Keratinocyte (primary cell): ENCODE data around the gene CTCFL. TPM values are rescaled to one million over a fixed set of nuclear protein-coding genes. Genes with fewer than 3 reads are reported as not detected.

Source experiments
- DNase-seq: peaks from one replicate; pipeline ENCODE4 v3.0.0-alpha.2; 2011; ENCODE audit warnings: low read depth, missing footprints, low spot score
- FAIRE-seq: peaks from 2 replicates; lab custom pipeline; 2011; peaks lifted over from hg19 to GRCh38; lab: Jason Lieb, UNC
- H2AFZ ChIP-seq: 2 replicates; pipeline ENCODE4 v1.6.0; 2012; ENCODE audit warnings: low read length, control low read depth, inconsistent platforms; ENCODE audit not compliant: control insufficient read depth
- H3K27ac ChIP-seq: 2 replicates; pipeline ENCODE4 v1.5.1; 2011; ENCODE audit warnings: low read length; ENCODE audit not compliant: control insufficient read depth, insufficient read depth
- H3K27me3 ChIP-seq: 3 replicates; pipeline ENCODE4 v1.6.0; 2011; ENCODE audit warnings: low read length; ENCODE audit not compliant: control insufficient read depth, insufficient read depth; ENCODE audit errors: extremely low read depth
- H3K36me3 ChIP-seq, 2 experiments: 2 replicates in 1 of 2; 3 replicates in 1 of 2; pipeline ENCODE4 v1.5.1; 2011; ENCODE audit warnings: low read length in 2 of 2, mild to moderate bottlenecking in 1 of 2; ENCODE audit not compliant: control insufficient read depth in 2 of 2, insufficient read depth in 2 of 2; ENCODE audit errors: extremely low read depth in 1 of 2
- H3K4me1 ChIP-seq: 3 replicates; pipeline ENCODE4 v1.5.1; 2011; ENCODE audit warnings: low read length; ENCODE audit not compliant: control insufficient read depth, insufficient read depth; ENCODE audit errors: extremely low read depth
- H3K4me2 ChIP-seq: 3 replicates; pipeline ENCODE4 v1.6.0; 2011; ENCODE audit warnings: low read depth, low read length; ENCODE audit not compliant: control insufficient read depth, insufficient read depth; ENCODE audit errors: extremely low read depth
- H3K4me3 ChIP-seq, 3 experiments: fragments of 200-600 bp in 1 of 3; sonication (generic) in 1 of 3; 2 replicates in 2 of 3; 3 replicates in 1 of 3; pipeline ENCODE4 v1.5.1; 2011 to 2016; ENCODE audit warnings: low read length in 3 of 3, mild to moderate bottlenecking in 3 of 3, control low read depth in 2 of 3, inconsistent platforms in 1 of 3, low read depth in 1 of 3, mixed read lengths in 1 of 3, mixed run types in 1 of 3, moderate library complexity in 1 of 3; ENCODE audit not compliant: control insufficient read depth in 2 of 3, insufficient read depth in 2 of 3; ENCODE audit errors: extremely low read depth in 1 of 3
- H3K79me2 ChIP-seq: 2 replicates; pipeline ENCODE4 v1.6.0; 2012; ENCODE audit warnings: low read length; ENCODE audit not compliant: control insufficient read depth, insufficient read depth
- H3K9ac ChIP-seq: 3 replicates; pipeline ENCODE4 v1.6.0; 2011; ENCODE audit warnings: low read length; ENCODE audit not compliant: control insufficient read depth, insufficient read depth; ENCODE audit errors: extremely low read depth
- H3K9me1 ChIP-seq: 3 replicates; pipeline ENCODE4 v1.6.0; 2011; ENCODE audit warnings: low read length; ENCODE audit not compliant: control insufficient read depth, insufficient read depth; ENCODE audit errors: extremely low read depth
- H3K9me3 ChIP-seq: 2 replicates; pipeline ENCODE4 v1.5.1; 2012; ENCODE audit warnings: low read depth, low read length; ENCODE audit not compliant: control insufficient read depth
- H4K20me1 ChIP-seq: 3 replicates; pipeline ENCODE4 v1.6.0; 2011; ENCODE audit warnings: low read length; ENCODE audit not compliant: control insufficient read depth, insufficient read depth; ENCODE audit errors: extremely low read depth
- EZH2 ChIP-seq: IDR thresholded peaks from one replicate; pipeline ENCODE4 v1.6.1; 2012; ENCODE audit warnings: inconsistent platforms, mild to moderate bottlenecking, low read length, moderate library complexity
- dilution Hi-C: fragments of 300-500 bp; cut with MboI; formaldehyde crosslinking; loops from one replicate; pipeline ENCODE4 v1.7.0; 2020; ENCODE audit warnings: low sequenced_read_pairs; ENCODE audit not compliant: extremely low pct_ligation_motif_present
- polyA plus RNA-seq, 5 experiments: library from polyadenylated mRNA; depleted of rRNA in 3 of 5; stranded (reverse) in 3 of 5; stranded (forward) in 1 of 5; unstranded in 1 of 5; fragments of >200 nt; gene quantifications; 1 replicate in 1 of 5; 2 replicates in 3 of 5; 3 replicates in 1 of 5; pipeline versions ENCODE4 v1.2.1 to v1.2.3, GENCODE V29; 2011 to 2012; ENCODE audit warnings: missing spikeins in 2 of 5, low read depth in 1 of 5, low replicate concordance in 1 of 5
- TF ChIP-seq, protein P1 (sequence below), 3 experiments: IDR thresholded peaks in 1 of 3; conservative IDR thresholded peaks in 1 of 3; optimal IDR thresholded peaks in 1 of 3; 2 replicates in 2 of 3; 3 replicates in 1 of 3; pipeline versions ENCODE3 to v1.5.1; 2011; ENCODE audit warnings: low read length in 3 of 3, mild to moderate bottlenecking in 3 of 3, moderate library complexity in 2 of 3, control low read depth in 1 of 3, inconsistent platforms in 1 of 3; ENCODE audit not compliant: insufficient read depth in 2 of 3; ENCODE audit errors: extremely low read depth in 1 of 3

The CTCFL gene
- polyA plus RNA-seq, 1 donor (not counting 4 experiments of a cell fraction or from before 2014, with no cell fraction given): not detected

- Histone ChIP-seq H3K79me2 (no peaks in the 10 kb centered on the region), H3K27ac (no peak overlapping the region), H3K9ac (no peak overlapping the region), H4K20me1 (no peaks in the 10 kb centered on the region), H3K4me2 (no peak overlapping the region), H3K9me3 (no peaks in the 10 kb centered on the region), H3K27me3 (peaks cover 67% of the 10 kb centered on the region), H3K4me1 (no peaks in the 10 kb centered on the region), H2AFZ (no peak overlapping the region), H3K36me3 (no peaks in the 10 kb centered on the region), H3K9me1 (no peaks in the 10 kb centered on the region), H3K4me3 (no peak overlapping the region)
- no peak for DNase-seq
- dilution Hi-C loops: no loop called here
- TF ChIP-seq EZH2: no peak
- TF ChIP-seq, protein P1, sequence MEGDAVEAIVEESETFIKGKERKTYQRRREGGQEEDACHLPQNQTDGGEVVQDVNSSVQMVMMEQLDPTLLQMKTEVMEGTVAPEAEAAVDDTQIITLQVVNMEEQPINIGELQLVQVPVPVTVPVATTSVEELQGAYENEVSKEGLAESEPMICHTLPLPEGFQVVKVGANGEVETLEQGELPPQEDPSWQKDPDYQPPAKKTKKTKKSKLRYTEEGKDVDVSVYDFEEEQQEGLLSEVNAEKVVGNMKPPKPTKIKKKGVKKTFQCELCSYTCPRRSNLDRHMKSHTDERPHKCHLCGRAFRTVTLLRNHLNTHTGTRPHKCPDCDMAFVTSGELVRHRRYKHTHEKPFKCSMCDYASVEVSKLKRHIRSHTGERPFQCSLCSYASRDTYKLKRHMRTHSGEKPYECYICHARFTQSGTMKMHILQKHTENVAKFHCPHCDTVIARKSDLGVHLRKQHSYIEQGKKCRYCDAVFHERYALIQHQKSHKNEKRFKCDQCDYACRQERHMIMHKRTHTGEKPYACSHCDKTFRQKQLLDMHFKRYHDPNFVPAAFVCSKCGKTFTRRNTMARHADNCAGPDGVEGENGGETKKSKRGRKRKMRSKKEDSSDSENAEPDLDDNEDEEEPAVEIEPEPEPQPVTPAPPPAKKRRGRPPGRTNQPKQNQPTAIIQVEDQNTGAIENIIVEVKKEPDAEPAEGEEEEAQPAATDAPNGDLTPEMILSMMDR (optimal IDR thresholded peaks at IDR 0.05 in 1 of 3, IDR thresholded peaks at IDR 0.05 in 1 of 3, conservative IDR thresholded peaks at IDR 0.05 in 1 of 3; ENCODE audit: extremely low read depth in 1 of 3, insufficient read depth in 2 of 3, low read length in 3 of 3): no peak
- no peak for FAIRE-seq
Observed at GRCh38 chr20:57471496-57472372, 53.2 kb downstream of the CTCFL start.

DNA sequence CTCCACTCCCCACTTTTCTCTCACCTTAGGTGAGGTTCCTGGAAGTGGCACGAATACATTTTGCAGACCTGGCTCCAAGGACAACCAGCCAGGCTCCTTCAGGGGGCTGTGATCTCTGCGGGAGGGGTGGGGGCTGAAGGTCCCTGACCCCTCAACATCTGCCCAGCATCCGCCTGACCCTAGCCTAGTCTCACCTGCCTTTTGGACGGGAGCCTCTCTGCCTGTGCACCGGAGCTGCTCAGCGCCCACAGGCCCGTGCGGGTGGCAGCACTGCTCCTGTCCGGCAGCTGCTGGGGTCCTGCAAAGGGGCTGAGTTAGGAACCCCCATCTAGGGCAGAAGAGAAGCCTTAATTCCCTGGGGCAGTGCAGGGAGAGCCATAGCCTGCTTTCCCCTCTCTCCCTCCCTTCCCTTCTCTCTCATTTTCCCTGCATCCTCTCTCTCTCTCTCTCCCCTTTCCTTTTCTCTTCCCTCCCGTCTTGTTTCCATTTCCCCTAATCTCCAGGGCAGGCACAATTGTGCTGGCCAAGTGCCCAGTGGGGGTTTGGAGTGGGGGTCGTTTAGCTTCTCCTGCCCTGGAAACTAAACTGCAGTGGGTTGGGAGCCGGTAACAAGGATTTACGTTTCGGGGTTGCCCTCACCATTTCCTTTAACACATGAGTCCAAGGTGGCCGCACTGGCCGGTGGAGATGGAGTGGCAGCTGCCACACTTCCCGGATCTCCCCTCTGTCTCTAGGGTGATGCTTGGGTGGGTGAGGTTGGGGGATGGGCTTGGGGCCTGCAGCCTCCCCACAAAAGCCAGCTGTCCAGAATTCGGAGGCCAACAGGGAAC lies 54.1 kb downstream of the CTCFL start:
- dilution Hi-C loops: no loop called here
- no peak for FAIRE-seq

More for the DNA sequence above, 54.1 kb downstream of the CTCFL start:
- Histone ChIP-seq H3K36me3 (no peaks in the 10 kb centered on the region), H3K27me3 (peaks cover 67% of the 10 kb centered on the region), H2AFZ (no peak overlapping the region), H3K79me2 (no peaks in the 10 kb centered on the region), H4K20me1 (no peaks in the 10 kb centered on the region), H3K9ac (no peak overlapping the region), H3K4me1 (no peaks in the 10 kb centered on the region), H3K9me1 (no peaks in the 10 kb centered on the region), H3K4me2 (no peak overlapping the region), H3K9me3 (no peaks in the 10 kb centered on the region), H3K27ac (no peak overlapping the region), H3K4me3 (no peak overlapping the region)
- DNase-seq: no peak
- TF ChIP-seq, protein P1 (optimal IDR thresholded peaks at IDR 0.05 in 1 of 3, IDR thresholded peaks at IDR 0.05 in 1 of 3, conservative IDR thresholded peaks at IDR 0.05 in 1 of 3; ENCODE audit: extremely low read depth in 1 of 3, insufficient read depth in 2 of 3, low read length in 3 of 3): no peak
